T-helper 9 cell (primary cell): ENCODE measurements around the gene NMBR.
A peak's percentile ranks its signal among the peaks of the same experiment; 100 is the strongest.
"Not testable (repeated sequence)": the region's sequence is repeated elsewhere in the genome, so short reads cannot be mapped to it uniquely, and the experiment has no call there.

Source experiments
- DNase-seq: peaks from one replicate; pipeline ENCODE4 v3.0.0-alpha.2; 2020
- total RNA-seq, 2 donors: gene quantifications; one replicate each; lab custom pipeline; 2026; lab: John Stamatoyannopoulos, UW

Gene NMBR
- total RNA-seq: 0 reads per million in 2 donors

DNA sequence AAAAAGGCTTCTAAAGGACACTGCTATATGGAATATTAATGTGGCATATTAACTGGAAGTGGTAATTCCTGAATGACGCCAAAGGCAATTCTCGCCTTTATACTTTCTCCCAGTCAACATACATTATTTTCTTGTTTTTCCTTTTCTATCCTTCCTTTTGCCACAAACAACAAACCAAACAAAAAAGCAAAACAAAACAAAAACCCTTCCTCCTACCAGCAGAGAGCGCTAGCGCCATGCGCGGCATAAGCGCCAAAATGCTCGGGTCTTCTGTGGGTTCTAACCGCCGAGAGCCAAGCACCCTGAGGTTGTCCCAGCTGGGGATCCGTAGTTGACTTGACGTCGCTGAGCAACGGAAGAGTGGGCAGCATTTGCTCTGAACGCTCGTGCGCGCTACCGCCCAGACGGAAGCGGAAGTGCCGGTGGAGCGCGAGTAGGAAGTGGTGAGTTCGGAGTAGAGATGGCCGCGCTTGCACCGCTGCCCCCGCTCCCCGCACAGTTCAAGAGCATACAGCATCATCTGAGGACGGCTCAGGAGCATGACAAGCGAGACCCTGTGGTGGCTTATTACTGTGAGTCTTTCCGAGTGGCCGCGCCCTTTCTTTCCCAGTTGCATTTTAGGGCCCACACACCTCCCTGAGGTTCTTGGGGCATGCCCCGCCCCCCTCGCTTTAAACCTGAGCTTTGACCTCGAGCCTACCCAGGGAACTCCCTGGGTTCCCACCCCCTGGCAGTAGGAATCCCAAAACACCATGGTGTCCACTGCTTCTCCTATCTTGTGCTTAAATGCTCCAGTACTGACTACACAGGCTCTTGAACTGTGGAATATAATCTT is at the start of gene NMBR, which contains the start of gene VTA1:
Gene NMBR, minus strand, starts transcription at position 295 of the 835 bp plus-strand sequence. CDS start 58,464 bp downstream, outside the sequence.
Gene VTA1, plus strand, starts transcription at position 436 of the 835 bp plus-strand sequence. Its CDS starts 25 bp downstream, at position 461.
- peak; percentile 95 for DNase-seq

GRCh38 chr6:142195862-142196541 is 49.1 kb upstream of the NMBR start:
- no peak for DNase-seq

- DNase-seq: no peak
Measured at GRCh38 chr6:142193621-142194020, 46.7 kb upstream of the NMBR start.

- DNase-seq: no peak
Measured at GRCh38 chr6:142192343-142192742, 45.4 kb upstream of the NMBR start.

DNA sequence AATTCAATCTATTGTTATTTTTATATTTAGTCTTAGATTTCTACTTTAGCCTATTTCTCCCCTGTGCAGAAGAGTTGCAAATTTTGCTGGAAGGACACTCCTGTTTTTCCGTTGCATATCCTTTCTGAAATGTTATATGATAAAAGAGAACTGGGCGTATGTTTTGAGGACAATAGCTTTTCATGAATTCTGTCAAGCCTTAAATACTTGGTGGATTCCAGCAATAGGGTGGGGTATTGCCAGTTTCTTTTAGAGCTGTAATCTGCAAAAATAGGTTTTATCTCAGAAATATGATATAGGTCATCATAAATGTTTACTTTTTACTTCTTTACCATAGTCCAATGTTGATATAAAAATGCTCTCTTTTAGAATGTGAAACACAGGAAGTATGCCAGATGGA is 42.1 kb upstream of the NMBR start:
- no peak for DNase-seq

DNA sequence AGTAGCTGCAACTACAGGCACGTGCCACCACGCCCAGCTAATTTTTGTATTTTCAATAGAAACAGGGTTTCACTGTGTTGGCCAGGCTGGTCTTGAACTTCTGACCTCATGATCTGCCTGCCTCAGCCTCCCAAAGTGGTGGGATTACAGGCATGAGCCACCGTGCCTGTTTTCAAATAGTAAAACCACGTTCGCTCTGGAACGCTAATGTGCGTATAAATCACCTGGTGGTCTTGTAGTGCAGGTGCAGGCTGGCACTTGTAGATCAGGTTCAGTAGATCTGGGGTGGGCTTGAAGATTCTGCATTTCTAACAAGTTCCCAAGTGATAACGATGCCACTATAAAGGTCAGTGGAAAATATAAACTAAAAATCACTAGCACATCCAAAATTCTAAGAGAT is 41.4 kb upstream of the NMBR start:
- not testable (repeated sequence) for DNase-seq

GRCh38 chr6:142187209-142187608 is 40.3 kb upstream of the NMBR start:
- DNase-seq: no peak

DNA sequence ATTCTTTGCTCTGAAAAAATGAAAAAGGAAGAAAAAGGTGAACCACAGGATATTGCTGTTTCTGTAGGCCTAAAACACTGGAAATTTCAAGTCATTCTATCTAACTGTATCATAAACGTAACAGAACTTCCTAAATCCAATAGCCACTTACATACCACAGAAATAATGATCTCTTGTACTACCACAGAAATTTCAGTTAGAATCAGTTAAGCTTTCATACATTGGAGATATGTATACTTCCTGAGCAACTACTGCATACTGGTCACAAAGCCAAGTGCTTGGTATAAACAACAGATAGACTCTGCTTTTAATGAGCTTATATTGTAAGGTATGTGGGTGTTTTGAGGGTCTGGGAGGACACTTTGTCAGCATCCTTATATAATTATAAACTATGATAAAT is 38.7 kb upstream of the NMBR start:
- DNase-seq: no peak

GRCh38 chr6:142184307-142184706 is 37.4 kb upstream of the NMBR start:
- DNase-seq: no peak

GRCh38 chr6:142183351-142183750 is 36.4 kb upstream of the NMBR start:
- DNase-seq: no peak

GRCh38 chr6:142182004-142182403 is 35.1 kb upstream of the NMBR start:
- no peak for DNase-seq

GRCh38 chr6:142178129-142178528 is 31.2 kb upstream of the NMBR start:
- DNase-seq: no peak

DNA sequence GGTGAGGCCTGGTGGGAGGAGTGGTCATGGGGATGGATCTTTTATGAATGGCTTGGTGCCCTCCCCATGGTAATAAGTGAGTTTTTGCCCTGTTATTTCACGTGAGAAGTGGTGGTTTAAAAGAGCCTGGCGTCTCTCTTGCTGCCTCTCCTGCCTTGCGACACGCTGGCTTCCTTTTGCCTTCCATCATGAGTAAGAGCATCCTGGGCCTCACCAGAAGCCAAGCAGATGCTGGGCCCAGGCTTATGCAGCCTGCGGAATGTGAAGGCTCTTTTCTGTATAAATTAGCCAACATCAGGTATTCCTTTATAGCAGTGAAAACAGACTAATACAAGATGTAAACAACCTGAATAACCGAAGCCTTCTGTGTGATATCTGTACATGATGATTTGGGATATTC is 27.8 kb upstream of the NMBR start:
- DNase-seq: no peak

GRCh38 chr6:142173980-142174379 is 27.1 kb upstream of the NMBR start:
- DNase-seq: no peak

- no peak for DNase-seq
Measured at GRCh38 chr6:142172758-142173157, 25.8 kb upstream of the NMBR start.

DNA sequence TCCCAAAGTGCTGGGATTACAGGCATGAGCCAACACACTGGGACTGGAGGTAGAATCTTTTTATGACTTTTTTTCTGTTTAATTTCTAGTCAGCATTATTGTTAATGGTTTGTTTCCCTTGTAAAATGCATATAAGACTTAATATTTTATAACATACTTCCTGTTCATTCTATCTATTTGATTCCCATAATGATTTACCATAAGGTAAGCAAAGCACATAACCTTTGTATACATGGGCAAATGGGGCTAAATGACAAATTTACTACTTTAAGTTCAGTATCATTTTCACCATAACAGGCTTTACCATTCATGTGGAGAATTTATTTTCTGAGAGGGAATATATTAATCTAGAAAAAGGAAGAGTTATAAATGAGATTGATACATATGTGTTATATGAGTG is 24.4 kb upstream of the NMBR start:
- DNase-seq: no peak

DNA sequence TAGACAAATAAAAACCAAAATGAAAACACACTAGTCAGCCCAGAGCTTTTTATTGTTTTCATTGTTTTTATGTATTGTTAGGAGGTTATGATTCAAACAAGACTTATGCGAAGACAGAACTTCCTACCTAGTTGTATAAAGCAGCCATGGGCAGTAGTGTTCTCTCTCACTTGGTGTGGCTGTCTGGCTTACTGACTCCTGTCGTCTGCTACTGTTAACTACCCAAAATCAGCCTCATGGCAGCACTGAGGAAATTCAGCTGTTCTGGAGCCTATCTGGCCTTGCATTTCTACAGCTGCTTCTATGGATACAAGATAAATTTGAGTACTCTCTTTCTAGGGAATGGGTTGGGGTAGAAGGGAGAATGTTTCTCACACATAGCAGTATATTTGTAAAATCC is 20.6 kb upstream of the NMBR start:
- DNase-seq: no peak

- no peak for DNase-seq
Measured at GRCh38 chr6:142167071-142167470, 20.1 kb upstream of the NMBR start.

GRCh38 chr6:142165227-142165626 is 18.3 kb upstream of the NMBR start:
- no peak for DNase-seq

DNA sequence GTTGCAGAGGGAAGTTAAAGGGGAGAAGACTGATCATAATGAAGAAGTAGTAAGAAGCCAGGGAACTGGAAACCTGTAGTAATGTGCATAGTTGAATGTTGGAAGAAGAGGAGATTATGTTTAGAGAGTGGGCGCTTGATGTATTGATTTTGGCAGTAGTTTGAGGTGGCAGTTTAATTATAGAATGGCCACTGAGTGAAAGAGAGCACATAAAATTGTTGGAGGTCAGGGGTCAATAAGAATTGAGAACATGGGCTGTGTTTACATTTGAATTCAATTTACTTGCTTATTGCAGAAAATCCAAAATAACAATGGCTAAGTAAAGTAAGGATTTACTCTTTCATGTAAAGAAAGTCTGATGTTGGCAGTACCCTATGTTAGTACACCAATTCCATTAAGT is 15.9 kb upstream of the NMBR start:
- DNase-seq: no peak

DNA sequence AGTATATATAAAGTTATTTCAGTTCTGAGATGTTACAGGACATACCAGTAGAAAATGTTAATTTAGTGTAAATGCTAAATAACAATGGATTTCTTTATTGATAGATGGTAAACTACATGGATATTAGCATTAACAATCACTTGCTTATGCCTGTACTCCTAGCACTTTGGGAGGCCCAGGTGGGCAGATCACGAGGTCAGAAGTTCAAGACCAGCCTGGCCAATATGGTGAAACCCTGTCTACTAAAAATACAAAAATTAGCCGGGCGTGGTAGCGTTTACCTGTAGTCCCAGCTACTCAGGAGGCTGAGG is 9.8 kb upstream of the NMBR start:
- DNase-seq: not testable (repeated sequence)

DNA sequence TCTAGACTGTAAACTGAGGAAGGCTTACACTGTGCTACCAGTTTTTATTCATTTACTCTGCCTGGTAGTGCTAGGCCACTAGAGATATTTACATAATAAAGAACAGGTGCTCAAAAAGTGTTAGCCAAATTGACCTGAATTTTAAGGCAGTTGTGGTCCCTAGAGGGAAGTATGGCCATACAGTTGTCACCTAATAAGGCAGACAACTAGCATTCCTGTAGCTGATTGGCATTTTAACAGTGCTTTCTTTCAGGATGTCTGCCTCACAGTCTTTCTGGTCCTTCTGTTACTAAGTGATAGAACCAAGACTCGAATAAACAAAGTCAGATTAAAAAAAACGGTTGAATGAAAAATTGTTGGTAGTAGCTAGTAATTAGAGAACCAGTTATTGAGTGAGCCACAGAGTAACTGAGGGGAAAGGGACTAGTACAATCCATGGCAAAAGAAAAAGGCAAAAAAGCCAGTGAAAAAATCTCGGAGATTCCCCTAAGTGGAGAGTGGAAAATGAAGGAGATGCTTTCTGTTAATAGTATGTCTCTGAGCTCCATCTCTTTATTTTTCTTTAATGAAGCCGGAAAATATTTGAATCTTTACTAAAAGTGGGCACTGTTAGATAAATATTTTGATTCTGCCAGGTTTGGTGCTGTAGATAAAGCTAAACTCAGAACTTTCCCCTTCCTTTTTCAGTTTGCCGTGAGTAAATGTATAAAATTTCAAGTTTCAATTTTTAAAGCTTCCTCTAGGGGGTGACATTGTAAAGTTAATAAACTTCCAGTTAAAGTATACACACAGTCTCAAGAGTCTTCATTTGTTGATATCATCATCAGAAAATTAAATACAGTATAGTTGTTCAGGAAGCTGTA is 9.2 kb upstream of the NMBR start:
- no peak for DNase-seq

GRCh38 chr6:142155091-142155490 is 8.2 kb upstream of the NMBR start:
- no peak for DNase-seq
